ENCODE results near the gene DCC.
"Not testable (repeated sequence)": the region's sequence is repeated elsewhere in the genome, so short reads cannot be mapped to it uniquely, and the experiment has no call there.

Gene DCC

DNA sequence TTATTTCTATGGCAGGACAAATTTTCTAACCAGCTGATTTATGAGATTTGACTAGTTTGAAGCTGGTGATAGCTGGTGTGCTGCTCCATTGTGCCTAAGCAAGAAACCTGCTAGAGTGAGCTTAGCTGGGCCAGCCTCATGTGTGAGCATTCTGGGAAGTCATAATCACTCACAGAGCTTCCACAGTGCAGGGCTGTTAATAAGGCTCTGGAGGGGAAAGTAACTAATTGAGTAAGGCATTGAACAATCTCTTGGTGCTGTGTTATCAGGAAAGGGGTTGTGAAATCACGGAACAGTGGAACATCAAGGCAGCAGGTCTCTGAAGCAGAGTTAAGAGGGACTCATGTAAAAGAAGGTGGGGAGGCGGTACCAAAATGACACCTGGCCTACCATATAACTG, 1111.9 kb downstream of the DCC start:
- no peak for DNase-seq

DNA sequence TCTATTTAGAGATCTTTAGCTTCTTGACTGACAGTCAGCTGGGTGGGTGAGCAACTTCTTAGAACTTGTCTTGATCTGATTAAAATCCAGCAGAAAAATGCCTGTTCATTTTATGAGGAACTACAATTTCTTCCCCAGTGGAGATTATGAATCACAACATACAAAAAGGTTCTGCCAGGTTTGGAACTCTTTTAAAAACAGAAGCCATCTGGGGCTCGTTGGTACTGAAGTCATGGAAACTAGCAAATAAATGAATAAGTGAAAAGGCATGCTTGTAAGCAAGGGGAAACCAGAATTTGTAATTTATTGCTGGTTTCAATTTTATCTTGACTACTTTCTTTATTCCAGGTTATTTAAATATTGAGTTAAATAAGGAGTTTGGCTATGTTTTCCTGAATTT, 1117.1 kb downstream of the DCC start:
- DNase-seq = no peak

DNA sequence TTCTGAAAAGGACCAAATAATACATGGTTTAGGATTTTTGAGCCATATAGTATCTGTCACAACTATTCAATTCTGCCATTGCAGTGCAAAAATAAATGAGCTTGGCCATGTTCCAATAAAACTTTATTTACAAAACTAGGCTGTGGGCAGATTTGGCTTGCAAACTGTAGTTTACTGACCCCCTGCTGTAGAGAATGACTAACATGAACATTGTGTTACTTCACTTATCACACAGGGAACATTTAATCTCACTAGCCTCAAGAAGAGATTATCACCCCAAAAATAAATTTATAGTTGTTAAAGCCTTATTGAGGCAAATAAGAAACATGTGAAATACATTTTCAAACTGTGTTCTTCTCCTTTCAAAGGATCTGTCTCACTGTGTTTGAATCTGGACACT, 1118.3 kb downstream of the DCC start:
- DNase-seq = no peak

DNA sequence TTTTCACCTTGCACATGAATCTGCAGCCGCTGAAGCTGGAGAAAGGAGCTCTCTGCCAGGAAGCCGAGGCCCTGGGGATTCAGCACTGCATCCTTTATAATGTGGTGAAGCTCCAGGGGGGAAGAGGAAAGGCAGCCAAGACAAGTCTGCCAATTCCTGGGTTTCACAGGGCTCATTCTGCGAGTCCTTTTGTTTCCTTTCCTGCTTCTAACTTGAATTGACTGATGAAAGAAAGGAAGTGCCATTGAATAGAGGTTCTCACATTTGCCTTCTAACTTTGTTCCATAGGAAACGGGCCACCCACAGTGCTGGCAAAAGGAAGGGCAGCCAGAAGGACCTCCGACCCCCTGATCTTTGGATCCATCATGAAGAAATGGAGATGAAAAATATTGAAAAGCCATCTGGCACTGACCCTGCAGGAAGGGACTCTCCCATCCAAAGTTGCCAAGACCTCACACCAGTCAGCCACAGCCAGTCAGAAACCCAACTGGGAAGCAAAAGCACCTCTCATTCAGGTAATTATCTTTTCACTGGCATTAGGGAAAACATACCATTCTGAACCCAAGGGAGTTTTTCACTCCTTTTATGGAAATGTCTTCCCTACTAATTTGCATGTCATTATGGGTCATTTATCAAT, 1119.1 kb downstream of the DCC start:
- DNase-seq = no peak

DNA sequence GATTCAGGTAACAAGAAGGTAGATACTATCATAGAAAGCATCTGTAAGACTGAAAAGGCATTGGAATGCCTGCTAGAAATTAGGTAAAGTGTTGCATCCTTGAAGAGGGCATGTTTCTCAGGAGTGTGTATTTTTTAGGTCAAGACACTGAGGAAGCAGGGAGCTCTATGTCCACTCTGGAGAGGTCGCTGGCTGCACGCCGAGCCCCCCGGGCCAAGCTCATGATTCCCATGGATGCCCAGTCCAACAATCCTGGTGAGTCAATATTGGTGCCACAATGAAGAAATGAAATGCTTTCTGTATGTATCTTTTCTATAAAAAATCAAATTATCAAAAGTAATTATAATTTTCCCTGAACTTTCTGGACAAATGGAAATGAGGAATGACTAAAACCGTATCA, 1127.8 kb downstream of the DCC start:
- DNase-seq = no peak

GRCh38 chr18:53468173-53468572, 1128.2 kb downstream of the DCC start:
- not testable (repeated sequence) for DNase-seq

DNA sequence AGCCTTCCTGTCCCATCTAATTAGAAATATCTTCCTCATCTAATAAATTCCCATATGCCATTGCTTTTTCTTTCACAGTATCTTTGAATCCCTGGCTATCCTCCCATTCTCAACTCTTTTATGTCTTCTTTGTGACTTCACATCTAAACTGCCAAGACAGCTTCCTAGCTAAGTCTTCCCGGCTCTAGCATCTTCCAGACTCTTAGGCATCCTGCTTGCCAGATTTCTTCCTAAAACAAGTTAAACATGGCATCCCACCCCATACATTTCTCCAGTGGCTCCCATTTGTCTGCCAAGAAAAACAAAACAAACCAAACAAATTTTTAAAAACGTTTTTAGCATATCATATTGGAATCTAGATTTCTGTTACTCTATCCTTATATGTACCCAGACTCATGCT, 1132.5 kb downstream of the DCC start:
- no peak for DNase-seq

DNA sequence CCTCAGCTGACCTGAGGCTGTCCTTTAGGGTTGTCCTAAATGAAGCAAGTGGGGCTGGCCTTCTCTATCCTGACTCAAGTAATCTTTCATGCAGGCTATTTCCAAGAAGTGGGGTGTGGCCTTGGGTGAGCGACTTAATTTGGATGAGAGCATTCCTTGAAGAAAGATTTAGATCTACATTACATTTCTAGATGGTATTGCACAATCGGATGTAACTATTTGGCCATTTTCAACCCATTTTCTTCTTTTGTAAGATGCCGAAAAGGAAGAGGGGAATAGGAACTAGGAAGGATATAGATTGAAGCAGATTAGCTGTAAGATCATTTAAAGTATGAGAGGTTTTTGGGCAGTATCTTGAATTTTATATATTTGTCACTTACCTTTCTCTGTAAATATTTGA, 1138.2 kb downstream of the DCC start:
- DNase-seq = no peak

DNA sequence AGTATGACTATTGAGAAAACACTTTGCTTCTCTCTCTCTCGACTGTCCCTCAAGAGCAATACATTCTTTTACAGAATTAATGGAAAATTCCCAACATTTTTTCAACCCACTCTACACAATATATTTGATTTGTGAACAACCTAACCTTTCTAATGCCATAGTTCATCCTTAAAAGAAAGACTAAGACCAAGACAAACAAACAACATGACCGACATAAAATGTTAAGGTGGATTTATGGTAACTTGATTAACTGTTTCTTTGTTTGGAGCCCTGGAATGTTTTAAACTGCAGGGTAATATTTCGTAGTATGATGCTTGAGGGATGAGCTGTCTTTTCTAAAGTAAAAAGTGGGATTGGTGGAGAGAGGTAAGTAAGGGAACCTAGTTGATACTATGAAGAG, 1146.3 kb downstream of the DCC start:
- no peak for DNase-seq

GRCh38 chr18:53489266-53489665, 1149.3 kb downstream of the DCC start:
- DNase-seq = no peak

DNA sequence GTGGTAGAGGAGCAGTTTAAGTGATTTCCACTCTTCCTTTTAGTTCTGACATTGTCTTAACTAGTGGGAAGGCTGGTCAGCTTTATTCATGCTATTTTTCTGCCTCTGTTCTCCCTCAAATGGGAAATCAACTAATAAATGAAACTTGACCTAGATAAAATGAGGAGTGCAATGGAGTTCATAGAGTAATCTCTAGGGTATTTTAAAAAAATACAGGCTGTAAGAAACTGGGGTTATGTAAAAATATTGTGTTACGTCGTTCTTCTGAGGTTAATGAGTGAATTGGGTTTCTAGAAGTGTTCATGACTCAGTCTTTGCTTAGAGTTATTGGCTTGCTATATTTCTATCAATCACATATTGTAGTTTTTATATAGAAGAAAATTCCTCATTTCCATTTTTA, 1150.0 kb downstream of the DCC start:
- no peak for DNase-seq

- no peak for DNase-seq
These were observed 1156.0 kb downstream of the DCC start for GRCh38 chr18:53496028-53496427.

GRCh38 chr18:53503914-53504441, 1164.0 kb downstream of the DCC start:
- no peak for DNase-seq

- DNase-seq = no peak
These were observed 1168.5 kb downstream of the DCC start for GRCh38 chr18:53508529-53508928.

DNA sequence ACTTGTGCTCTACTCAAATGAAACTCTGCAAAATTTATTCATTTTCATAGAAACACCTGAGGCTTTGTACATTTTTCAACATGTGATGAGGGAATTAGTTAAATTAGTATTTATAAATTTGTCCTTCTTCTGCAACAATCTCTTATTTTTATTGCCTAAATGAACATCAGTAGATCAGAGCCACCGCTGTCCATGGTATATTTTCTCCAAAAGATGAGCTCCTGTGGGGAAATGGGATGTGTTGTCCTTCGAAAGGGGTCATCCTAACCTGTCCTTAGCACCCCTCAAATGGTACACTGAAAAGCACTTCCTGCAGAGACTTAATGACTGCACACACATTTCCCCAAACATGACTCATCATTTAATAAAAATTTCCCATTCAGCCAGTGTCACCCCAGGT, 1169.9 kb downstream of the DCC start:
- DNase-seq = no peak

DNA sequence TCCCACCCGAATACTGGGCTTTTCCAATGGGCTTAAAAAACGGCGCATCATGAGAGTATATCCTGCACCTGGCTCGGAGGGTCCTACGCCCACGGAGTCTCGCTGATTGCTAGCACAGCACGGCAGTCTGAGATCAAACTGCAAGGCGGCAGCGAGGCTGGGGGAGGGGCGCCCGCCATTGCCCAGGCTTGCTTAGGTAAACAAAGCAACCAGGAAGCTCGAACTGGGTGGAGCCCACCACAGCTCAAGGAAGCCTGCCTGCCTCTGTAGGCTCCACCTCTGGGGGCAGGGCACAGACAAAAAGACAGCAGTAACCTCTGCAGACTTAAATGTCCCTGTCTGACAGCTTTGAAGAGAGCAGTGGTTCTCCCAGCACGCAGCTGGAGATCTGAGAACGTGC, 1171.7 kb downstream of the DCC start:
- not testable (repeated sequence) for DNase-seq

DNA sequence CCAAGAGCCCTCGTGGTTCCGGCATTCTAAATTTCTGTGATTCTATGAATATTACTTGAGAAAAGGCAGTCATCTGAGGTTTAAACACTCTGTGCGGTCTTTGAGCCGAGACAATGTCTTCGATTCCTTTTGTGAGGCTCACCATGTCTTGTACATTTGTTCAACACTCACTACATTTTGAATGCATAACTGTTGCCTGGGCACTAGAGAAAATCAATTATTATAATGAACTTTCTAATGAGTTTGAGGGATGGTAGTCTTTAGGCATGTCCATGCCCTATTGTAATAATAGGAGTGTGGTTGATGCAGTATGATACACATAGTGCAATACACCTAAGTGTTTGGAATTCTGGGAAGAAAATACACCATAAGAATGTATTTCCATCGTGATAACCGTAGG, 1181.1 kb downstream of the DCC start:
- DNase-seq = no peak

- DNase-seq = no peak
These were observed 1186.3 kb downstream of the DCC start for GRCh38 chr18:53526101-53526870.

DNA sequence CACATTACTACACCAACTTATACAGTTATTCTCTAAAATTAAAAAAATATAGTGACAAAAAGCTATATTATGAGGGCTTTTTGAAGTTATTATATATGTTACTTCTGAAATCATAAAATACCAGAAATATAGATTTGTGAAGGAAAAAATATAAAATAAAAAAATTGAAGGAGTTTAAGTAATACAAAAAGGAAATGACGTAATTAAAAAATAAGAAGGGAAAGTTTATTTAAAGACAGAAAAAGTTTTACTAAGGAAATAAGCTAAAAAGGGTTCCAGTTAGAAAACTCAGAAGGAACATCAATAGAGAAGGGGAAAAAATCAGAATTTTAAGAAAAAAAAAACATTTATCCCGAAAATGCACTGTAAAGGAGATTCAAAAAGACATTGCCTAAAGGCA, 1187.4 kb downstream of the DCC start:
- DNase-seq = no peak

DNA sequence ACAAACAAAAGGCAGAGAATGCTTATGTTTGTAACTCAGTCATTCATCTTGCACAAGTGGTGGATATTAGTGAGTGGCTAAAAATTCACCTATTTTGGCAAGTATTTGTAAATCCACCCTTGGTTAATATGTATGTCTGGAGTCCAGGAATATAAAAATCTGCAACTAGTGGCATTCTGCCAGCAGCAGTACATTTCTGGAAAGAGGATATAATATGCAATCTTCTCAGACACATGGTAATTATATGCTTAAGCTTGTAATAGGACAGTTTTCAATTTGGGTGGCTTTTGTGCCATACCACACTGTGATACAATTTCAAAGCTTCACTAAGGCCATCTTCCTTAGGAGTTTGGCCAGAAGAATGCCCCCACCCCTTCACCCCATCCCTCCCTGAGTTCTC, 1191.2 kb downstream of the DCC start:
- no peak for DNase-seq

GRCh38 chr18:53531896-53532295, 1191.9 kb downstream of the DCC start:
- DNase-seq = no peak

DNA sequence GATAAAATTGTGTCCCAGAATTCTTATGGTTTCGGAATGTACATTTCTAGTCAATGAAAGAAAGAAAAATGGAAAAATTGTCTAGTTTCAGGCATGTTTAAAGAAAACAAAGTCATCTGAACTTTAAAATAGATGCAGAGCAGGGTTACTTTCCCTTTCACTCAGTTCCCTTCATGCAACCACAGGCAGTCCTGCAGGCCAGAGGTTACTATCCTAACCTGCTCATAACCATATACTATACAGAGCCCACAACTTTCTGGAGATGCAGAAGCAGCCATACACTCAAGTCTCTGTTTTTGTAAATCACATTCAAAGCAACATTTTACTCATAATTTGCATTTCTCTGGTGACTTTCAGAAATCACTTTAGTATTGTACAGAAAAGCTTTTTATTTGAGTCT, 1194.2 kb downstream of the DCC start:
- DNase-seq = no peak

GRCh38 chr18:53534695-53535094, 1194.7 kb downstream of the DCC start:
- no peak for DNase-seq

- no peak for DNase-seq
These were observed 1196.9 kb downstream of the DCC start for GRCh38 chr18:53536908-53537307.

- DNase-seq = no peak
These were observed 1201.9 kb downstream of the DCC start for GRCh38 chr18:53541924-53542323.

All from GDM1 (cell line).